ENCODE results near the gene IGFN1. TPM values are rescaled to one million over a fixed set of nuclear protein-coding genes. Genes with fewer than 3 reads are reported as not detected.
A peak's percentile ranks its signal among the peaks of the same experiment; 100 is the strongest.

Gene IGFN1
- total RNA-seq, 3 donors from 2014 or later (not counting 1 experiment from before 2014, with no cell fraction given): not detected

DNA sequence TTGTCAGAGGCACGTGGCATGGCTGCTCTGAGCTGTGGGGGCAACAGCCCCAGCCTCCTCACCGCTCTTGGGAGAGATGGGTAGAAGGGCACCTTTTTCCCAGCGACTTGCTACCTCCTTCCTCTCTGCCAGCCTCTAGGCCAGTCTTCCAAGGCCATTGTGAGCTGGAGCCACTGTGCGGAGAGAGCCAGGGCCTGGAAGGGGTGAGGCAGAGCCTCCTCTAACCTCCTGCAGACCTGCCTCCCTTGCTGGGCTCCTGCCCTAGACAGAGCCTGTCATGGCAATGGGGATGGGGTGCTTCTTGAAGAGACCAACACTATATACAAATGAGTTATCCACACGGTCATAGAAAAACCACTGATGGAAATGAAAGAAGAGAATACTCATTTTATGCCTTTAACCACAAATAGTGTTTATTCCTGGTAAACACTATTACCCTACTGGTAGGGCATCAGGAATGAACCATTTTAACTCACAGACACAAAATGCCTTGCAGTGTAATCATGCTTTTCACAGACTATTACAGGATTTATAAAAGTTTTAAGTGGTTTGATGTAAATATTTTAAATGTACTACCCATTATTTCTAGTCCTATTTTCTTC is 5.0 kb upstream of the IGFN1 start:
- Mint-ChIP-seq H3K9me3 (no peaks in the 10 kb centered on the region), H3K4me3 (no peak overlapping the region), H3K27me3 (ENCODE audit: low read depth in 2 of 2) (peaks cover 7 to 21% of the 10 kb centered on the region in 2 donors), H3K4me1 (no peaks in the 10 kb centered on the region), H3K36me3 (no peaks in the 10 kb centered on the region), H3K27ac (no peak overlapping the region)
- H3K9me3 ChIP-seq (ENCODE audit: control insufficient read depth, insufficient read depth, low read length): no peaks in the 10 kb centered on the region
- no peak overlapping the region for H3K27ac ChIP-seq (ENCODE audit: low read length)
- no peak overlapping the region for H3K4me3 ChIP-seq (ENCODE audit: low read length)
- H3K27me3 ChIP-seq (ENCODE audit: control insufficient read depth, insufficient read depth, low read length): no peaks in the 10 kb centered on the region
- ATAC-seq: no peak
- no peak for DNase-seq
- intact Hi-C loops (cut with micrococcal nuclease): no loop called here
- no peaks in the 10 kb centered on the region for H3K4me1 ChIP-seq (ENCODE audit: control insufficient read depth, insufficient read depth, low read length)
- no peaks in the 10 kb centered on the region for H3K36me3 ChIP-seq (ENCODE audit: control insufficient read depth, insufficient read depth, low read length)
- TF ChIP-seq, protein P1, sequence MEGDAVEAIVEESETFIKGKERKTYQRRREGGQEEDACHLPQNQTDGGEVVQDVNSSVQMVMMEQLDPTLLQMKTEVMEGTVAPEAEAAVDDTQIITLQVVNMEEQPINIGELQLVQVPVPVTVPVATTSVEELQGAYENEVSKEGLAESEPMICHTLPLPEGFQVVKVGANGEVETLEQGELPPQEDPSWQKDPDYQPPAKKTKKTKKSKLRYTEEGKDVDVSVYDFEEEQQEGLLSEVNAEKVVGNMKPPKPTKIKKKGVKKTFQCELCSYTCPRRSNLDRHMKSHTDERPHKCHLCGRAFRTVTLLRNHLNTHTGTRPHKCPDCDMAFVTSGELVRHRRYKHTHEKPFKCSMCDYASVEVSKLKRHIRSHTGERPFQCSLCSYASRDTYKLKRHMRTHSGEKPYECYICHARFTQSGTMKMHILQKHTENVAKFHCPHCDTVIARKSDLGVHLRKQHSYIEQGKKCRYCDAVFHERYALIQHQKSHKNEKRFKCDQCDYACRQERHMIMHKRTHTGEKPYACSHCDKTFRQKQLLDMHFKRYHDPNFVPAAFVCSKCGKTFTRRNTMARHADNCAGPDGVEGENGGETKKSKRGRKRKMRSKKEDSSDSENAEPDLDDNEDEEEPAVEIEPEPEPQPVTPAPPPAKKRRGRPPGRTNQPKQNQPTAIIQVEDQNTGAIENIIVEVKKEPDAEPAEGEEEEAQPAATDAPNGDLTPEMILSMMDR (IDR thresholded peaks at IDR 0.05): no peak
- 96% methylated on average over 3 of the region's 5 CpGs for WGBS (ENCODE audit: insufficient coverage)

DNA sequence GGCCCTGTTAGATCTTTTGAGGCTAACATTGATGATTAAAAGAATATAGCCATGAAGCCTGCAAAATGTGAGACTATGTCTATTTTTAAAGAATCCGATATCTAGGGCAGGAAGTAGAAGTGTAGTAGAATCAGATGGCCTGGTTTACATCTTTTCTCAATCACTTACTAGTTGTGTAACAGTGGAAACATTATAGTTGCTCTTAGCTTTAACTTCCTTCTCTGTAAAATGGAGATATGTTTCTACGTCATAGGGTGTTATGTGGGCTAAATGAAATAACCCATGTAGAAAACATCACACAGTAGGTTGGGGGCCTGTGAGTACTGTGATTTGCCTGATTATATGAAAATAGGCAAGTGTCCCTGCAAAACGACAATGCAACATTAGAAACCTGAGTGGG is 4.4 kb upstream of the IGFN1 start:
- no peaks in the 10 kb centered on the region for H3K9me3 Mint-ChIP-seq
- no peak for DNase-seq
- Histone ChIP-seq H3K27me3 (ENCODE audit: control insufficient read depth, insufficient read depth, low read length) (no peaks in the 10 kb centered on the region), H3K27ac (ENCODE audit: low read length) (no peak overlapping the region), H3K9me3 (ENCODE audit: control insufficient read depth, insufficient read depth, low read length) (no peaks in the 10 kb centered on the region), H3K4me3 (ENCODE audit: low read length) (no peak overlapping the region), H3K4me1 (ENCODE audit: control insufficient read depth, insufficient read depth, low read length) (no peaks in the 10 kb centered on the region), H3K36me3 (ENCODE audit: control insufficient read depth, insufficient read depth, low read length) (no peaks in the 10 kb centered on the region)
- H3K27me3 Mint-ChIP-seq (ENCODE audit: low read depth in 2 of 2): peaks cover 7 to 23% of the 10 kb centered on the region in 2 donors
- intact Hi-C loops (cut with micrococcal nuclease): no loop called here
- TF ChIP-seq, protein P1 (IDR thresholded peaks at IDR 0.05): no peak
- no peaks in the 10 kb centered on the region for H3K4me1 Mint-ChIP-seq
- no peak overlapping the region for H3K27ac Mint-ChIP-seq
- 58% methylated on average over 2 of the region's 3 CpGs for WGBS (ENCODE audit: insufficient coverage)
- no peak overlapping the region for H3K4me3 Mint-ChIP-seq
- no peaks in the 10 kb centered on the region for H3K36me3 Mint-ChIP-seq
- peak in 1 of 3 donors; percentile 57 for ATAC-seq

DNA sequence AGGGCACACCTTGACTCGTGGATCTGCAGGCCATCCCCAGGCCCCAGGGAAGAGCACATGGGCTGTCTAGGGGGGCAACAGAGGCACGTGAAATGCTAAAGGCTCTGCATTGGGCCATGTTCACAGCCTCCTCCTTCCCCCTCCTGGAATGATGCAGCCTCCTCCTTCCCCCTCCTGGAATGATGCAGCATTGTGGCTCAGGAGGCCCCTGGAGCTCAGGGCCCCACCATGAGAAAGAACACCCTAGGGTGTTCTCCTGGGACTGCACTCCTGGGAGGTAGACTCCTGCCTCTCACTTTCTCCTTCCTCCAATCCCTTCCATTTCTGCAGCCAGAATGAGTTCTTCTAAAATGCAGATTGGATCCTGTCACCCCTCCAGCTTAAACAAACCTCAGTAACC is 1.5 kb upstream of the IGFN1 start:
- TF ChIP-seq, protein P1 (IDR thresholded peaks at IDR 0.05): no peak
- no peaks in the 10 kb centered on the region for H3K9me3 Mint-ChIP-seq
- no peaks in the 10 kb centered on the region for H3K27me3 ChIP-seq (ENCODE audit: control insufficient read depth, insufficient read depth, low read length)
- H3K4me1 ChIP-seq (ENCODE audit: control insufficient read depth, insufficient read depth, low read length): no peaks in the 10 kb centered on the region
- H3K4me1 Mint-ChIP-seq: no peaks in the 10 kb centered on the region
- intact Hi-C loops (cut with micrococcal nuclease): no loop called here
- no peak overlapping the region for H3K4me3 Mint-ChIP-seq
- H3K36me3 Mint-ChIP-seq: no peaks in the 10 kb centered on the region
- no peak overlapping the region for H3K27ac Mint-ChIP-seq
- DNase-seq: no peak
- no peak overlapping the region for H3K27ac ChIP-seq (ENCODE audit: low read length)
- no peaks in the 10 kb centered on the region for H3K9me3 ChIP-seq (ENCODE audit: control insufficient read depth, insufficient read depth, low read length)
- no peak overlapping the region for H3K4me3 ChIP-seq (ENCODE audit: low read length)
- H3K27me3 Mint-ChIP-seq (ENCODE audit: low read depth in 2 of 2): peaks cover 7 to 17% of the 10 kb centered on the region in 2 donors
- WGBS (ENCODE audit: insufficient coverage): 64% methylated on average over 2 of the region's 2 CpGs
- no peaks in the 10 kb centered on the region for H3K36me3 ChIP-seq (ENCODE audit: control insufficient read depth, insufficient read depth, low read length)
- ATAC-seq: no peak

GRCh38 chr1:201190005-201190404 is 619 bp upstream of the IGFN1 start:
- no peaks in the 10 kb centered on the region for H3K4me1 ChIP-seq (ENCODE audit: control insufficient read depth, insufficient read depth, low read length)
- 78% methylated on average over 6 of the region's 6 CpGs for WGBS (ENCODE audit: insufficient coverage)
- DNase-seq (no peak), ATAC-seq (no peak)
- no peak overlapping the region for H3K4me3 Mint-ChIP-seq
- H3K27ac Mint-ChIP-seq: no peak overlapping the region
- no peak overlapping the region for H3K27ac ChIP-seq (ENCODE audit: low read length)
- no peaks in the 10 kb centered on the region for H3K9me3 ChIP-seq (ENCODE audit: control insufficient read depth, insufficient read depth, low read length)
- intact Hi-C loops (cut with micrococcal nuclease): no loop called here
- H3K36me3 Mint-ChIP-seq: no peaks in the 10 kb centered on the region
- no peak overlapping the region for H3K4me3 ChIP-seq (ENCODE audit: low read length)
- no peaks in the 10 kb centered on the region for H3K27me3 ChIP-seq (ENCODE audit: control insufficient read depth, insufficient read depth, low read length)
- H3K4me1 Mint-ChIP-seq: no peaks in the 10 kb centered on the region
- H3K36me3 ChIP-seq (ENCODE audit: control insufficient read depth, insufficient read depth, low read length): no peaks in the 10 kb centered on the region
- H3K9me3 Mint-ChIP-seq: no peaks in the 10 kb centered on the region
- H3K27me3 Mint-ChIP-seq (ENCODE audit: low read depth in 2 of 2): peaks cover 7 to 13% of the 10 kb centered on the region in 2 donors
- TF ChIP-seq, protein P1 (IDR thresholded peaks at IDR 0.05): no peak
